HG02642 (cell line): Measurements from ENCODE around the gene MARCHF7.
"Not testable (repeated sequence)": the region's sequence is repeated elsewhere in the genome, so short reads cannot be mapped to it uniquely, and the experiment has no call there.

Experiments
- ATAC-seq: cut with Tn5 transposase; IDR thresholded peaks from one replicate; pipeline ENCODE4 v1.9.1; 2021; ENCODE audit warnings: mild to moderate bottlenecking; ENCODE audit not compliant: unreplicated experiment, poor library complexity

The MARCHF7 gene

GRCh38 chr2:159712143-159712928 is at the start of gene MARCHF7:
MARCHF7 (plus strand) TSS chr2:159712506; CDS start chr2:159729023, 16,517 bp downstream.
- ATAC-seq, result peak; percentile 96

GRCh38 chr2:159667423-159667822 is 44.9 kb upstream of the MARCHF7 start:
- not testable (repeated sequence) for ATAC-seq

GRCh38 chr2:159671047-159671446 is 41.3 kb upstream of the MARCHF7 start:
- ATAC-seq, result no peak

GRCh38 chr2:159677654-159678053 is 34.7 kb upstream of the MARCHF7 start:
- ATAC-seq, result no peak

- ATAC-seq, result no peak
Measured at GRCh38 chr2:159680692-159681091, 31.6 kb upstream of the MARCHF7 start.

- no peak for ATAC-seq
Measured at GRCh38 chr2:159683817-159684216, 28.5 kb upstream of the MARCHF7 start.

GRCh38 chr2:159684796-159685195 is 27.5 kb upstream of the MARCHF7 start:
- ATAC-seq, result no peak

GRCh38 chr2:159694500-159695040 is 17.7 kb upstream of the MARCHF7 start:
- no peak for ATAC-seq

GRCh38 chr2:159695795-159696448 is 16.4 kb upstream of the MARCHF7 start:
- ATAC-seq, result no peak

- no peak for ATAC-seq
Measured at GRCh38 chr2:159703491-159703890, 8.8 kb upstream of the MARCHF7 start.

GRCh38 chr2:159706385-159706980 is 5.8 kb upstream of the MARCHF7 start:
- ATAC-seq, result no peak

GRCh38 chr2:159708066-159708760 is 4.1 kb upstream of the MARCHF7 start:
- no peak for ATAC-seq

GRCh38 chr2:159710601-159711180 is 1.6 kb upstream of the MARCHF7 start:
- ATAC-seq, result no peak

GRCh38 chr2:159711562-159712142 is 654 bp upstream of the MARCHF7 start:
- no peak for ATAC-seq

- no peak for ATAC-seq
Measured at GRCh38 chr2:159712929-159713420, 669 bp downstream of the MARCHF7 start.

- ATAC-seq, result no peak
Measured at GRCh38 chr2:159713631-159714246, 1.4 kb downstream of the MARCHF7 start.

GRCh38 chr2:159714247-159714930 is 2.1 kb downstream of the MARCHF7 start:
- no peak for ATAC-seq

- ATAC-seq, result no peak
Measured at GRCh38 chr2:159715451-159715850, 3.1 kb downstream of the MARCHF7 start.

GRCh38 chr2:159716409-159716808 is 4.1 kb downstream of the MARCHF7 start:
- ATAC-seq, result not testable (repeated sequence)
